ENCODE measurements around the gene LECT2.

DNA sequence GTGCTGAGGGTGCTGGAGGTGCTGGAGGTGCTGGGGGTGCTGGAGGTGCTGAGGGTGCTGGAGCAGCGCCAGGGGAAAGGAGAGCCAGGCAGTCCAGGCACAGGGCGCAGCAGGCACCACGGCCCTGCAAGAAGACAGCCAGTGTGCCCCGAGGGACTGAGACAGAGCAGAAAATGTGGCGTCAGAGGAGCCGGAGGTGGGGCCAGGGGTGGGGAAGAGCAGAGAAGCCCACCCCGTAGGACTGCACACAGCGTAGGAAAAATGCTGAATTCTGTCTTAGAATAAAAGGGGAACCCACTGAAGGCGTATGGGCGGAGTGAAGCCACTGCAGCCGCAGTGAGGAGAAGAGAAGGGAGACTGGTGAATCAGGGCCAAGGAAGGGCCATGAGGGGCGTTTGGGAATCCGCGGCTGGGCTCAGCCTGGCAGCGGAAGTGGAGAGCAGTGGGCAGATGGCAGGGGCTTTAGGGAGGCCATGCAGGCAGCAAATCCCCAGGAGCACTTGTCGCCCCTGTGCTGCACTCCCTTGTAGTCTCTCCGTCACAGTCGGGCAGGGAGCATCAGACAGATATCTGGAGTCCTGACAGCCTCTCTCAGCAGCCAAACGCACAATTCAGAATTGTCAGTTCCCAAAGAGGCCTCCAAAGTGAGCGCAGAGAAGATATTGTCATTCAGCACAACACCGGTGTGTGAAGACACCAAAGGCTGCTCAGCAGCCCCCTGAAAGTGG is 35.9 kb upstream of the LECT2 start:
- TF ChIP-seq YY1 (IDR thresholded peaks at IDR 0.05; ENCODE audit: insufficient read depth, insufficient read length) = no peak
- no peak for TF ChIP-seq ZNF274 (IDR thresholded peaks at IDR 0.05; ENCODE audit: low read depth, low read length)
- TF ChIP-seq SUZ12 (IDR thresholded peaks at IDR 0.05; ENCODE audit: extremely low read depth, insufficient read depth, insufficient read length) = no peak

All from NT2/D1 (cell line).